Adipocyte (in vitro differentiated cells): Measurements from ENCODE around the gene GALNS.

Experiments used
- DNase-seq: peaks from one replicate; pipeline ENCODE4 v3.0.0-alpha.2; 2015; ENCODE audit warnings: low read depth
- H3K27me3 ChIP-seq: replicated peaks from 2 replicates; pipeline ENCODE4 v1.7.0; 2013; ENCODE audit warnings: mild to moderate bottlenecking, low read length, moderate library complexity; ENCODE audit not compliant: control insufficient read depth, insufficient read depth
- H3K36me3 ChIP-seq: 2 replicates; pipeline ENCODE4 v1.7.0; 2013; ENCODE audit warnings: low read length, mild to moderate bottlenecking, moderate library complexity; ENCODE audit not compliant: control insufficient read depth, insufficient read depth, severe bottlenecking
- H3K4me1 ChIP-seq: 2 replicates; pipeline ENCODE4 v1.7.0; 2013; ENCODE audit warnings: mild to moderate bottlenecking, low read length, moderate library complexity; ENCODE audit not compliant: control insufficient read depth, insufficient read depth
- H3K4me3 ChIP-seq: 2 replicates; pipeline ENCODE4 v1.7.0; 2013; ENCODE audit warnings: mild to moderate bottlenecking, low read length, moderate library complexity
- H3K9ac ChIP-seq: 2 replicates; pipeline ENCODE4 v1.7.0; 2013; ENCODE audit warnings: mild to moderate bottlenecking, low read length, moderate library complexity
- H3K9me3 ChIP-seq: 2 replicates; pipeline ENCODE4 v1.7.0; 2013; ENCODE audit warnings: mild to moderate bottlenecking, low read length, moderate library complexity; ENCODE audit not compliant: control insufficient read depth

GALNS gene

GRCh38 chr16:88856828-88857727 lies at the start of gene GALNS, which contains the start of gene TRAPPC2L:
TSS of gene GALNS (minus strand) at chr16:88856947. CDS start at chr16:88856877, 70 bp downstream.
TSS of gene TRAPPC2L (plus strand) at chr16:88857127. CDS start at chr16:88857151, 24 bp downstream.
- DNase-seq = peak; percentile 100
- Histone ChIP-seq H3K9ac (peak within 1 kb of the TSS; percentile 93), H3K27me3 (no peaks in the 10 kb centered on the region), H3K4me3 (peak within 1 kb of the TSS; percentile 99), H3K36me3 (peaks cover 32% of the 10 kb centered on the region), H3K9me3 (no peaks in the 10 kb centered on the region), H3K4me1 (peaks cover 19% of the 10 kb centered on the region)

GRCh38 chr16:88906020-88906419 lies 49.3 kb upstream of the GALNS start:
- no peak overlapping the region for H3K4me3 ChIP-seq
- H3K4me1 ChIP-seq = no peaks in the 10 kb centered on the region
- no peak overlapping the region for H3K9ac ChIP-seq
- H3K9me3 ChIP-seq = no peaks in the 10 kb centered on the region
- DNase-seq = no peak
- no peaks in the 10 kb centered on the region for H3K36me3 ChIP-seq
- H3K27me3 ChIP-seq = peaks cover 24% of the 10 kb centered on the region

GRCh38 chr16:88905563-88905962 lies 48.8 kb upstream of the GALNS start:
- DNase-seq = no peak
- no peak overlapping the region for H3K9ac ChIP-seq
- peaks cover 22% of the 10 kb centered on the region for H3K27me3 ChIP-seq
- H3K9me3 ChIP-seq = no peaks in the 10 kb centered on the region
- no peaks in the 10 kb centered on the region for H3K36me3 ChIP-seq
- no peaks in the 10 kb centered on the region for H3K4me1 ChIP-seq
- H3K4me3 ChIP-seq = no peak overlapping the region

- peaks cover 18% of the 10 kb centered on the region for H3K27me3 ChIP-seq
- no peaks in the 10 kb centered on the region for H3K9me3 ChIP-seq
- H3K36me3 ChIP-seq = no peaks in the 10 kb centered on the region
- no peaks in the 10 kb centered on the region for H3K4me1 ChIP-seq
- H3K4me3 ChIP-seq = no peak overlapping the region
- DNase-seq = no peak
- H3K9ac ChIP-seq = no peak overlapping the region
Measured at GRCh38 chr16:88904676-88905365, 48.1 kb upstream of the GALNS start.

- Histone ChIP-seq H3K4me3 (no peak overlapping the region), H3K36me3 (no peaks in the 10 kb centered on the region), H3K9ac (no peak overlapping the region), H3K9me3 (no peaks in the 10 kb centered on the region), H3K4me1 (no peaks in the 10 kb centered on the region), H3K27me3 (peaks cover 15% of the 10 kb centered on the region)
- no peak for DNase-seq
Measured at GRCh38 chr16:88903267-88903666, 46.5 kb upstream of the GALNS start.

- no peaks in the 10 kb centered on the region for H3K36me3 ChIP-seq
- H3K27me3 ChIP-seq = peaks cover 15% of the 10 kb centered on the region
- H3K9me3 ChIP-seq = no peaks in the 10 kb centered on the region
- no peak overlapping the region for H3K9ac ChIP-seq
- no peaks in the 10 kb centered on the region for H3K4me1 ChIP-seq
- no peak overlapping the region for H3K4me3 ChIP-seq
- no peak for DNase-seq
Measured at GRCh38 chr16:88902744-88903143, 46.0 kb upstream of the GALNS start.

GRCh38 chr16:88901718-88902337 lies 45.1 kb upstream of the GALNS start:
- H3K4me1 ChIP-seq = no peaks in the 10 kb centered on the region
- H3K9ac ChIP-seq = no peak overlapping the region
- no peaks in the 10 kb centered on the region for H3K9me3 ChIP-seq
- H3K4me3 ChIP-seq = no peak overlapping the region
- peaks cover 11% of the 10 kb centered on the region for H3K27me3 ChIP-seq
- no peak for DNase-seq
- H3K36me3 ChIP-seq = no peaks in the 10 kb centered on the region

- no peak overlapping the region for H3K4me3 ChIP-seq
- H3K9me3 ChIP-seq = no peaks in the 10 kb centered on the region
- no peaks in the 10 kb centered on the region for H3K4me1 ChIP-seq
- peaks cover 11% of the 10 kb centered on the region for H3K27me3 ChIP-seq
- H3K36me3 ChIP-seq = no peaks in the 10 kb centered on the region
- no peak overlapping the region for H3K9ac ChIP-seq
- DNase-seq = no peak
Measured at GRCh38 chr16:88900662-88901052, 43.9 kb upstream of the GALNS start.

GRCh38 chr16:88899901-88900661 lies 43.3 kb upstream of the GALNS start:
- Histone ChIP-seq H3K9me3 (no peaks in the 10 kb centered on the region), H3K9ac (no peak overlapping the region), H3K36me3 (no peaks in the 10 kb centered on the region), H3K27me3 (peaks cover 11% of the 10 kb centered on the region), H3K4me1 (no peaks in the 10 kb centered on the region), H3K4me3 (no peak overlapping the region)
- no peak for DNase-seq

GRCh38 chr16:88897696-88898425 lies 41.1 kb upstream of the GALNS start:
- Histone ChIP-seq H3K9me3 (no peaks in the 10 kb centered on the region), H3K9ac (no peak overlapping the region), H3K36me3 (no peaks in the 10 kb centered on the region), H3K27me3 (peaks cover 4% of the 10 kb centered on the region), H3K4me1 (no peaks in the 10 kb centered on the region), H3K4me3 (no peak overlapping the region)
- no peak for DNase-seq
